Embryonic facial prominence (tissue), 1 donor: ENCODE data around the gene TTYH1.
"Not testable (repeated sequence)": the region's sequence is repeated elsewhere in the genome, so short reads cannot be mapped to it uniquely, and the experiment has no call there.

ENCODE experiments used
- DNase-seq: peaks from one replicate; pipeline ENCODE4 v3.0.0-alpha.2; 2016; ENCODE audit errors: extremely low spot score

Gene TTYH1

GRCh38 chr19:54460230-54461005 is 45.2 kb downstream of the TTYH1 start:
- no peak for DNase-seq

GRCh38 chr19:54461210-54461609 is 45.9 kb downstream of the TTYH1 start:
- no peak for DNase-seq

GRCh38 chr19:54461613-54462012 is 46.3 kb downstream of the TTYH1 start:
- DNase-seq = no peak

GRCh38 chr19:54462047-54462654 is 46.9 kb downstream of the TTYH1 start:
- DNase-seq = no peak

GRCh38 chr19:54462655-54463530 is 47.6 kb downstream of the TTYH1 start:
- no peak for DNase-seq

GRCh38 chr19:54463531-54464043 is 48.3 kb downstream of the TTYH1 start, which contains the start of gene LENG9:
Gene LENG9 (minus strand): TSS chr19:54463778. CDS start chr19:54463526, 252 bp downstream.
- peak; percentile 96 for DNase-seq

GRCh38 chr19:54464044-54464629 is 48.9 kb downstream of the TTYH1 start:
- DNase-seq = peak; percentile 77

GRCh38 chr19:54464630-54465425 is 49.6 kb downstream of the TTYH1 start:
- DNase-seq = peak; percentile 65

- no peak for DNase-seq
Measured at GRCh38 chr19:54465426-54466109, 50.3 kb downstream of the TTYH1 start.

- DNase-seq = not testable (repeated sequence)
Measured at GRCh38 chr19:54466110-54466480, 50.8 kb downstream of the TTYH1 start.

GRCh38 chr19:54469496-54469934 is 54.3 kb downstream of the TTYH1 start:
- DNase-seq = no peak

GRCh38 chr19:54470276-54470887 is 55.1 kb downstream of the TTYH1 start:
- DNase-seq = no peak

- no peak for DNase-seq
Measured at GRCh38 chr19:54470991-54471782, 55.9 kb downstream of the TTYH1 start.

GRCh38 chr19:54473071-54473891 is 58.0 kb downstream of the TTYH1 start, which contains the start of gene CDC42EP5:
Gene CDC42EP5 (minus strand): TSS chr19:54473296. CDS start chr19:54465547, 7,749 bp downstream.
- DNase-seq = peak; percentile 96

- no peak for DNase-seq
Measured at GRCh38 chr19:54473892-54474372, 58.7 kb downstream of the TTYH1 start.

GRCh38 chr19:54475706-54476105 is 60.4 kb downstream of the TTYH1 start:
- no peak for DNase-seq

- no peak for DNase-seq
Measured at GRCh38 chr19:54477650-54478049, 62.4 kb downstream of the TTYH1 start.
